ENCODE results near the gene ONECUT3.
A peak's percentile ranks its signal among the peaks of the same experiment; 100 is the strongest.

Gene ONECUT3

DNA sequence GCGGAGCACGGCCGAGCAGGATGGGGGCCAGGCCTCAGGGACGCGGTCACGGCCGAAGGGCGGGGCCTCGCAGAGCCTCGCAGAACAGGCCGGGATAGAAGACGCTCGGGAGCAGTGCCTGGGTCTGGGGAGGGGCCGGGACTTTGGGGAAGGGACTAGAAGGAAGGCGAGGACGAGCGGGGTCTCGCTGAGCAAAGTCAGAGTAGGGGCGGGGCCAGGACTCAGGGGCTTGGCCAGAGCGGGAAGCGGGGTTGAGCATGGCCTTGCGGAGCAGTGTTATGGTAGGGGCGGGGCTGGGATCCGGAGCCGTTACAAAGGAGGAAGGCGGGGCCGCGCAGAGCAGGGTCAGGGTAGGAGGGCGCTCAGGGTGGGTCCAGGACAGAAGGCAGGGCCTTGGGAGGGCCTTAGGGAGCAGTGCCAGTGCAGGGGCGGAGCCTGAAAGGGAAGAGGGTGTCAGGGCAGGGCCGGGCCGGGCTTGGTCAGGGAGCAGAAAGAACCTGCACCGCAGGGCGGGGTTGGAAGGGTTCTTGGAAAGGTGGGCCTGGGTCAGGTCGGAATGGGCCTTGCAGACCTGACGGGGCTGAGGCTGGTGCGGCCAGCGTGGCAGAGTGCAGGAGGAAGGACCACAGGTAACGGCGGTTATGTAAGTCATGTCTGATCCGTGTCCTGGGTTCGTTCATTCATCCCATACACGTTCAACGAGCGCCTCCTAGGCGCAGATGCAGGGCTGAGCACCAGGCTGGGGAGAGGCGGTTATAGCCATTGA lies 59.3 kb downstream of the ONECUT3 start:
- Histone ChIP-seq H3K4me1 (peaks cover 58% of the 10 kb centered on the region), H3K27ac (peak overlapping the region; percentile 36), H3K9me3 (no peaks in the 10 kb centered on the region), H3K27me3 (no peaks in the 10 kb centered on the region), H4K20me1 (peaks cover 40% of the 10 kb centered on the region), H3K4me2 (peak overlapping the region; percentile 79), H3K9ac (peak overlapping the region; percentile 60), H3K4me3 (peak overlapping the region; percentile 67), H3K36me3 (peaks cover 42% of the 10 kb centered on the region)
- TF ChIP-seq Cebpa-rat (IDR thresholded peaks at IDR 0.05) = no peak

DNA sequence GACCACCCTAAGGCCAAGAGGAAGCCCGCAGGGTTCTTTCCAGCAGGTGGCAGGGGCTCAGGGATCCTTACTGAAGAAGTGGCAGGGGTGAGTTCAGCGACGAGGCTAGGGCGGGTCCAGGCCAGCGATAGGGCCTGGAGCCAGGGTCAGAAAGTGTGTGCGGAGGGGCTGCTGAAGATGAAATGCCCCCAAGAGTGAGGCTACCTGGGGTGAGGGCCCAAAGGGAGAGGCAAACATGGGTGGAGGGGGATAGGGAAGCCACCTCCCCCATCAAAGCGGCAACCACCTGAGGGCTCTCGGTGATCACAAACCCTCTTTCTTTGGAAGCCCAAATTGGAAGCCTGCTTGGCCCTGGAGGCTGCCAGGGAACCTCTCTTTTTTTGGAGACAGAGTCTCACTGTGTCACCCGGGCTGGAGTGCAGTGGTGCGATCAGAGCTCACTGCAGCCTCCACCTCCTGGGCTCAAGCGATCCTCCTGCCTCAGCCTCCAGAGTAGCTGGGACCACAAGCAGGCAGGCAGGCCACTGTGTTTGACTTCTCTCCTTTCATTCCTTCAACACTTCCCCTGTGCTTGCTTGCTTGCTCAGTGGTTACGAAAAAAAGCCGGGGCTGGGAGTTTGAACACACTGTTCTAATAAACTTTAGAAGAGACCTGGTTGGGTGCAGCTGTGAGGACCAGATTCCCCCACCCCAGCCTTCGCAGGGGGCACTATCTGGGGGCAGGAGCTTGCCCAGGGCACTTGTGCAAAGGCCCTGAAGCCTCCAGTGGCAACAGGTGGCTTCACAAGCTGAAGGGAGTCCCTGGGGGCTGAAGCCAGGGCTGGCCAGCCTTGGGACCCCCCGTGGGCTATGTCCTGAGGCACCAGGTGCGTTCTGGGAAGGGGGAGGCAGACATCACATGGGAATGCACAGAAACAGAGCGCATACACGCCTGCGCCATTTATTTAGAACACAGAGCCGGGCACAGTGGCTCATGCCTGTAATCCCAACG lies 60.2 kb downstream of the ONECUT3 start:
- H3K9me3 ChIP-seq = no peaks in the 10 kb centered on the region
- peak overlapping the region; percentile 60 for H3K9ac ChIP-seq
- H3K4me1 ChIP-seq = peaks cover 58% of the 10 kb centered on the region
- peak overlapping the region; percentile 36 for H3K27ac ChIP-seq
- H3K4me3 ChIP-seq = peak overlapping the region; percentile 67
- H3K4me2 ChIP-seq = peak overlapping the region; percentile 79
- H3K27me3 ChIP-seq = no peaks in the 10 kb centered on the region
- H4K20me1 ChIP-seq = peaks cover 49% of the 10 kb centered on the region
- no peak for TF ChIP-seq Cebpa-rat (IDR thresholded peaks at IDR 0.05)
- peaks cover 43% of the 10 kb centered on the region for H3K36me3 ChIP-seq

DNA sequence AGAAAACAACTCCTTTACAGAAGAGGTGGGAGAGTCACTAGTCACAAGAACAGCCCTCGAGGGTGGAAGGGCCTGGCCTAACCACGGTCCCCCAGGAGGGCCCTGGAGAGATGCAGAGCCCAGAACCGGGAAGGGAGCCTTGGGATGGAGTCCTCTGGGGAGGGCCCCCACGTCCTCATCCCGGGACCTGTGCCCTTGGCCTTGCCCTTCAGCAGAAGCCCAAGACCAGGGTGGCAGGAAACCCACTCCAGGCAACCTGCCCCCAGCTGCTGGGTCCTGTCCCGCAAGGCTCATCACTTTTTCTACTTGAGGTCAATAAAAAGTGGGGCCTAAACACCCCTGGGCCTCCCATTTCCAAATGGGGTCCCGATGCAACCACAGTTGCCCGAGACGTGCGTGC lies 61.1 kb downstream of the ONECUT3 start:
- peaks cover 50% of the 10 kb centered on the region for H3K36me3 ChIP-seq
- H3K4me3 ChIP-seq = no peak overlapping the region
- H3K27ac ChIP-seq = peak overlapping the region; percentile 24; the same call in 1 of the 2 replicates
- no peak for TF ChIP-seq Cebpa-rat (IDR thresholded peaks at IDR 0.05)
- H3K4me2 ChIP-seq = peak overlapping the region; percentile 79
- no peaks in the 10 kb centered on the region for H3K9me3 ChIP-seq
- peaks cover 53% of the 10 kb centered on the region for H3K4me1 ChIP-seq
- no peaks in the 10 kb centered on the region for H3K27me3 ChIP-seq
- H3K9ac ChIP-seq = 0 out of 2 replicates have a peak overlapping the region, but pooled peaks have one; percentile 3
- H4K20me1 ChIP-seq = peaks cover 55% of the 10 kb centered on the region

DNA sequence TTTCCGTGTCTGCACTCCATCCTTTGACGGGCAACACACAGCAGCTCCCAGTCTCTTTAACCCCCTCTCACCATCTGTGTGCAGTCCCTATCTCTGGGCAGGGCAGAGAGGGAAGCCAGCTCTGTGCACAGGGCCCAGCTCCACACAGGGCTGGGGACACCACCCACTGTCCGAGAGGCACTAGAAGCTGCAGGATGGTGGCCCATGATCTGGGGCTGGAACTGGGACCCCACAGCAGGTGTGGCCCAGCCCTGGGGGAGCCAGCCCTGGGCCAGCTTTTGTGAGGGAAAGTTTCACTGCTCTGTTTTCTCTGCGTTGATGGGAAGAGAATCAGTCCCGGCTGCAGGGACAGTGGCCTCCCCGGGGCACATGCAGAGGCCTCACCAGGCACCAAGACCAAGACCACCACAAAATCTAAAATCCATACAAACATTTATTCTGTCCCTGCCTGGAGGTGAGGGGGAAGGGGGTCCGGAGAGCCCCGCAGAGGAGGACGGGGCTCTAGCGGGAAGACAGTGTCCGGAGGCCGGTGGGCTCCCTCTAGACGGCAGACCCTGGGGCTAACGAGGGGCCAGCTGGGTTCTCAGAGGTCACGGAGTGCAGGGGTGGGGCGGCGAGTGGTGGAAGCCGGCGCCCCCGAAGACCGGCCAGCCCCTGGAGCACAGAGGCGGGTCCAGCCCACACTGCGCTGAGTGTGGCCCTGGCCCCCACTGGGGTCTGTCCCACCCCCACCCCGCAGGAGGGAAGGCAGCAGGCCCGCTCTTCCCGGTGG lies 61.7 kb downstream of the ONECUT3 start:
- H3K27ac ChIP-seq = no peak overlapping the region
- peaks cover 61% of the 10 kb centered on the region for H4K20me1 ChIP-seq
- H3K9ac ChIP-seq = 0 out of 2 replicates have a peak overlapping the region, but pooled peaks have one; percentile 3
- H3K4me3 ChIP-seq = no peak overlapping the region
- TF ChIP-seq Cebpa-rat (IDR thresholded peaks at IDR 0.05) = no peak
- H3K4me2 ChIP-seq = peak overlapping the region; percentile 79
- H3K27me3 ChIP-seq = no peaks in the 10 kb centered on the region
- no peaks in the 10 kb centered on the region for H3K9me3 ChIP-seq
- peaks cover 47% of the 10 kb centered on the region for H3K4me1 ChIP-seq
- peaks cover 57% of the 10 kb centered on the region for H3K36me3 ChIP-seq

DNA sequence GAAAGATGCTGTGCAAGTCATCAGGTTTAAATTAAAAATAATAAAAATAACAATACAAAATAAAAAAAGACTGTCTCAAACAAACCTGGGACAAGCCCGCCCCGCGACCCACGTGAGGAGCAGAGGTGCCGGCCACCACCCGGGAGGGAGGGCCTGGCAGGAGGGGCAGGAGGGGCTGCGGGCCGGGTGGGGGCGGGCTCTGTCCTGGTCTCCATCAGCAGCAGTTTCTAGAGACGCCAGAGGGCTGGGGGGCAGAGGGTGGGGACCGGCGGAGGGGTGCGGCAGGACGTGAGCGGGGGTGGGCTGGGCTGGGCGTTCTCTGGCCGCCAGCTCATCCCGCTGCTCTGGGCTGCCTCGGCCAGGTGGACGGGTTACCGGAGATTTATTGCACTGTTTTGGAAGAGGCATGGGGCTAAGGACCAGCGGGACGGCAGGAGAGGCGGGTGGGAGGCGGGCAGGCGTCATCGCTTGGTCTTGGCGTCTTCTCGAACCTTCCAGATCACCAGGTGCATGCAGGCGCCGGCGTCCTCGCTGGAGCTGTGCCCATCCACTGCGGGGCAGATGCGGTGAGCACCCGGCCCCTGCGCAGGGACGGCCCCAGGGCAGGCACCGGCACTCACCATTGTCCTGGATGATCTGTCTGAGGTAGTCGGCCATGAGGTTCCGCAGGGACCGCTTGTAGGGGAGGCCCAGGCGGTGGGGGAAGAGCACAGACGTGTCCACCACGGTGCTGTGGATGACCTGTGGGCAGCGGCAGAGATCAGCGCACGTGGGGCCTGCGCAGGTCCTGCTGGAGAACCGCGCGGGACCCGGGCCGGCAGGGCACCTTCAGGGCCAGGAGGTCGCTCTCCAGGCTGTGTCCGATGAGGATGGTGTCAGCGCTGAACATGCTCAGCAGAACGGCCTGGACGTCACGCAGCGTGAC lies 62.6 kb downstream of the ONECUT3 start:
- no peaks in the 10 kb centered on the region for H3K9me3 ChIP-seq
- H3K4me1 ChIP-seq = peaks cover 39% of the 10 kb centered on the region
- no peak overlapping the region for H3K4me2 ChIP-seq
- peaks cover 65% of the 10 kb centered on the region for H3K36me3 ChIP-seq
- H3K27me3 ChIP-seq = no peaks in the 10 kb centered on the region
- no peak overlapping the region for H3K27ac ChIP-seq
- H4K20me1 ChIP-seq = peaks cover 70% of the 10 kb centered on the region
- H3K9ac ChIP-seq = no peak overlapping the region
- TF ChIP-seq Cebpa-rat (IDR thresholded peaks at IDR 0.05) = no peak
- H3K4me3 ChIP-seq = no peak overlapping the region

DNA sequence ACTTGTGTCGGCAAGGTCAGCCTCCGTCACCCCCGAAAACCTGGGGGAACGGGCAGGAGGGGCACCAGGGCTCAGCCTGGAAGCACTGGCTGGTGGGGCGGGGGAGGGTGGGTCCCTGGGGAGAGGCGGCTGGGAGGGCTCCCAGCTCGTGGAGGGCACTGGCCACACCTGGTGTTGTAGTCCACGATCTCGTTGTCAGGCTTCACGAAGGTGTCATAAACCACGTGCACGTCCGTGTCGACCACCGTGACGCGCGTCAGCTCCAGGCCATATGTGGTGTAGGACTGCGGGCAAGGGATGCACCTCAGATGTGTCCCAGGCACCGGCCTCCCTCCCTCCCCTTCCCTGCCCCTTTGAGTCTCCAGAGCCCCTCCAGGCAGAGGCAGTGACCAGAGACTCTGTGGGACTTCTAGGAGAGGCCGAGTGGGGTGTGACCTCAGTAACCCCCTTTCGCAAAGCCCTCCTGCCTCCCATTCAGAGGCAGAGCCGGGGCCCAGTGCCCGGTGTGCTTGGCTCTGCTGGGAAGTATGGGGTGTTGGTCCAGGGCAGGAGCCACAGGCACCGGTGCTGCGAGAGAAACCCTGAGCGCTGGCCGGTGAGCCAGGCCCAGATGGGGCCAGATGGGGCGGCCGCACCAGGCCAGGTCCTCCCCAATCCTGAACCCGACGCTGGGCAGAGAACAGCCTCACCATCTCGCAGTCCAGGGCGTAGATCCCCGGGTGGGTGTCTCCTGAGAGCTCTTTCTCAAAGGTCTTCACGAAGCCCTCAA lies 63.4 kb downstream of the ONECUT3 start:
- Histone ChIP-seq H3K36me3 (peaks cover 74% of the 10 kb centered on the region), H4K20me1 (peaks cover 78% of the 10 kb centered on the region), H3K4me1 (peaks cover 30% of the 10 kb centered on the region), H3K9me3 (no peaks in the 10 kb centered on the region), H3K4me2 (no peak overlapping the region), H3K9ac (no peak overlapping the region), H3K4me3 (no peak overlapping the region), H3K27me3 (no peaks in the 10 kb centered on the region), H3K27ac (no peak overlapping the region)
- no peak for TF ChIP-seq Cebpa-rat (IDR thresholded peaks at IDR 0.05)

DNA sequence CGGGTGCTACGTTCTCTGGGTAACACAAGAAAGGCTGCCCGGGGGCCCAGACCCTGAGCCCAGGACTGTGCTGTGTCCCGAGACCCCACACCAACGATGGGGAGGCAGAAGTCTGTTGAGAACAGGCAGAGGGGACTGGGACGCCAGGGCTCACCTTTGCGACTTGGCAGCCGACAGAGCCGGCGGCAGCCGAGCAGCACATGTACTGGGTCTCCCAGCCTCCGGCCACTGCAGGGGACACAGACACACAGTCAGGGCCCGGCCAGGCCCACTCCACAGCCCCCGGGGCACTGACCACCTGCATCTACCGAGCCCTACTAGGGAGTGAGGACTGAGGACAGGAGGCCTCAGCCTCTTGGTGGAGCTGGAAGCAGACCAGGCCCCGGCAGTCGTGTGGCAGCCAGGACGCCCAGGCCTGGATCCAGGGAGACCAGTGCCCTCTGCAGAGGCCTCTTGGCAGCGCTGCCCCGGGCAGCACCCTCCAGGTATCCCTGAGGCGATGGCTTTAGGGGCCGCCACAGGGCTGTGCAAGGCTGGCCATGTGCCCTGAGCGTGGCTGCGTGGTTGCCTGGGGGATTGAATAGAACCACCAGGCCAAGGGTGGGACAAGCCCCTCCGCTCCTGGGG lies 64.4 kb downstream of the ONECUT3 start:
- no peak for TF ChIP-seq Cebpa-rat (IDR thresholded peaks at IDR 0.05)
- Histone ChIP-seq H3K4me3 (no peak overlapping the region), H3K4me1 (peaks cover 33% of the 10 kb centered on the region), H3K9me3 (no peaks in the 10 kb centered on the region), H3K36me3 (peaks cover 83% of the 10 kb centered on the region), H3K27me3 (no peaks in the 10 kb centered on the region), H3K27ac (no peak overlapping the region), H3K4me2 (no peak overlapping the region), H4K20me1 (peaks cover 88% of the 10 kb centered on the region), H3K9ac (no peak overlapping the region)
